ENCODE data around the gene COQ10A. TPM values are rescaled to one million over a fixed set of nuclear protein-coding genes. Genes with fewer than 3 reads are reported as not detected.
"Not testable (repeated sequence)": the region's sequence is repeated elsewhere in the genome, so short reads cannot be mapped to it uniquely, and the experiment has no call there.

Gene COQ10A
- total RNA-seq, 1 experiment from 2014 or later: 13.4 TPM

- H3K9me3 ChIP-seq (replicated peaks): no peaks in the 10 kb centered on the region
- H3K4me3 ChIP-seq: peak overlapping the region; percentile 98; the same call in 1 of the 2 replicates
- H3K27ac ChIP-seq: no peak overlapping the region
- H3K4me1 ChIP-seq (replicated peaks): peaks cover 36% of the 10 kb centered on the region
- no peaks in the 10 kb centered on the region for H3K27me3 ChIP-seq (replicated peaks)
- DNase-seq (ENCODE audit: low read depth in 1 of 2, low spot score in 2 of 2): peak; percentile 44 to 65
- H3K36me3 ChIP-seq: peaks cover 67% of the 10 kb centered on the region
Observed at GRCh38 chr12:56256326-56256960, 10.3 kb upstream of the COQ10A start.

DNA sequence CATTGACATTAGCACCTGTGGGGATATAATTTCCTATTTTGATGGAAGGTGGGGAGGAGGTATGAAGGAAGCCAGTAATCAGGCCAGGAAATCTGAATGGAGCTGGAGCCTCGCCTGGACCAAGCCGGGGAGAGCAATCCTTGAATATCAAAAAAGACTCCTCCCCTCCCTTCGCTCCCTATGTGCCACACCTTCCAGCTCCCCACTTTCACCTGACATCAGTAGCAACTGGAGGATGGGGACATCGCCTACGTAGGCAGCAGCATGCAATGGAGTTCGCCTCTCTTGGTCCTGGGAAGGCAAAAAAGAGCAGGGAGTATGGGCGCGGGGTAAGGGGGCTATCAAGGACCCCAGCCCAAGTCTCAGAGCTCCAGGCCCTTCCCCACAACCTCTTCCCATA, 9.7 kb upstream of the COQ10A start:
- H3K27ac ChIP-seq: no peak overlapping the region
- no peak for DNase-seq (ENCODE audit: low read depth in 1 of 2, low spot score in 2 of 2)
- H3K4me3 ChIP-seq: peak overlapping the region; percentile 98
- H3K9me3 ChIP-seq (replicated peaks): no peaks in the 10 kb centered on the region
- no peaks in the 10 kb centered on the region for H3K27me3 ChIP-seq (replicated peaks)
- H3K4me1 ChIP-seq (replicated peaks): peaks cover 42% of the 10 kb centered on the region
- peaks cover 62% of the 10 kb centered on the region for H3K36me3 ChIP-seq

DNA sequence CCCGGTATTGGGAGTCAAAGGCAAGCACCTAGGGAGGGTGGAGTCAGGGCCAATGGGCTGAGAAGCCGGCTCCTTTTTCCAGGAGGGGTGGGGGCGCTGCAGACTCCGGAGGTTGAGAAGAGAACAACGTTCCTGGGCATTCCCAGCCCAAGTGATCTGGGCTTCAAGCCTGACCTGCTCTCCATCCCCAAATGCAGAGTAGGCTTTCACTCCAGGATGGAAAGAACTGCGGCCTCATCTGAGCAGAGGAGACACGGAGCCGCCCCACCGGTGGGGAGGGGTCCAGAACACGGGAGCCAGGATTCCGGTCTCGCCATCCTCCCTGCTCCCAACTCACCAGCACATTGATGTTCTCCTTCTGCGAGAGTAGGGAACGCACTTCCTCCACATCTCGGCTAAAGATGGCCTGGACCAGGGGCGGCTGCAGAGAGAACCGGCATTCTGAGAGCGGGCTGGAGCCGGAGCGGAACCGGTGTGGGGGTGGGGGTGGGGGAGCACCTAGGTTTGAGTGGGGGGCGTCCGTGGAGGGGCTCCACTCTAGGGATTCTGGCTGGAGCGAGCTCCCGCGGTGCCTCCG, 9.2 kb upstream of the COQ10A start:
- peaks cover 45% of the 10 kb centered on the region for H3K4me1 ChIP-seq (replicated peaks)
- no peaks in the 10 kb centered on the region for H3K9me3 ChIP-seq (replicated peaks)
- peak overlapping the region; percentile 98 for H3K4me3 ChIP-seq
- DNase-seq (ENCODE audit: low read depth in 1 of 2, low spot score in 2 of 2): peak in 1 of 2 experiments; percentile 42
- H3K27me3 ChIP-seq (replicated peaks): no peaks in the 10 kb centered on the region
- peaks cover 57% of the 10 kb centered on the region for H3K36me3 ChIP-seq
- H3K27ac ChIP-seq: peak overlapping the region; percentile 75

DNA sequence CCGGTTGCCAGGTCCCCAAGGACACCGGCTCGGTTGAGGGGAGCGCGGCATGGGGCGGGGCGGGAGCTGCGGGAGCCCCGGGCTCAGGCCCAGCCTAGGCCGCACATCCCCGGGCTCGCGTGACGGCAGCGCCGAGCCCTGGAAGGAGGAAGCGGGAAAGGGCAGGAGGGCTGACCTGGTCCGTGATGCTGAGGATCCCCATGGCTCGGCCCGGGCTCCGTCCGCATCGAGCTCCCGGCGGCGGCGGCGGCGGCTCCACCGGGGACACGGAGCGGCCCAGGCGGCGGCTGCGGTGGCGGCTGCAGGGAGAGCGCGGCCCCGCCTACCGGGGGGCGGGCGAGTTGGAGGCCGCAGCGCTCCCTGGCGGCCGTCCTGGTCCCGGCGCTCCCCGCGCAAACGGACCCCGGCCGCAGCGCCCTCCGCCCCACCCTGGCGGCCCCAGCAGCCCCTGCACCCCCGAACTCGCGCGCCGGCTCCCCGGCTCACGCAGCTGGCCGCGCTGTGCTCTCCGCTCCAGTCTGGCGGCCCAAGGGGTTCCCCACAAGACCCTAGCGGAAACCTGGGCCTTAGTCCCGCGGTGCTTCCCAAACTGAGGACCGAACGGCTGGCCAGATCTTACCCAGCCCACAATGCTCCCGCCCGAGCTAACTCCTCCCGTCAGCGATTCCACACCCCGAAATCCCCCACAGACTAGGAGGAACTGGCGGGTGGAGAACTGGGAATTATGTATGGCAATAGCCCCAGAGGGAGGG, 8.5 kb upstream of the COQ10A start, which contains the start of gene ANKRD52:
TSS of gene ANKRD52 (minus strand) at position 317 of the 752 bp plus-strand sequence. CDS start at position 202, 115 bp downstream.
- Histone ChIP-seq H3K36me3 (peaks cover 50% of the 10 kb centered on the region), H3K4me1 (replicated peaks) (peaks cover 45% of the 10 kb centered on the region), H3K27ac (peak within 1 kb of the TSS; percentile 75), H3K9me3 (replicated peaks) (no peaks in the 10 kb centered on the region), H3K27me3 (replicated peaks) (no peaks in the 10 kb centered on the region), H3K4me3 (peak within 1 kb of the TSS; percentile 98)
- peak; percentile 71 to 86 for DNase-seq (ENCODE audit: low read depth in 1 of 2, low spot score in 2 of 2)

GRCh38 chr12:56258820-56259183, 7.9 kb upstream of the COQ10A start:
- Histone ChIP-seq H3K4me1 (replicated peaks) (peaks cover 45% of the 10 kb centered on the region), H3K36me3 (peaks cover 45% of the 10 kb centered on the region), H3K27ac (peak overlapping the region; percentile 75), H3K27me3 (replicated peaks) (no peaks in the 10 kb centered on the region), H3K4me3 (peak overlapping the region; percentile 98), H3K9me3 (replicated peaks) (no peaks in the 10 kb centered on the region)
- DNase-seq (ENCODE audit: low read depth in 1 of 2, low spot score in 2 of 2): no peak

DNA sequence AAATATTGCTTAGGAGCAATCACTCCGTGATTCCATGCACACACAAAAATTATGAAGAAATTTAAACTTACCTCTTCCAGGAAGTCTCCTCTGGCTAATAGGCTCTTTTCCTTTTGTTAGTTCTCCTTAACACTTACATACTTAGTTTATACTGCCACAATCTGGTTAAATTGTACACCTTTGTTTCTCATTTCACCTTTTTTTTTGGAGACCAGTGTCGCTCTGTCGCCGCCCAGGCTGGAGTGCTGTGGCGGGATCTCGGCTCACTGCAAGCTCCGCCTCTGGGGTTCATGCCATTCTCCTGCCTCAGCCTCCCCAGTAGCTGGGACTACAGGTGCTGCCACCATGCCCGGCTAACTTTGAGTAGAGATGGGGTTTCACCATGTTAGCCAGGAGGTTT, 6.4 kb upstream of the COQ10A start:
- no peak overlapping the region for H3K4me3 ChIP-seq
- H3K4me1 ChIP-seq (replicated peaks): peaks cover 45% of the 10 kb centered on the region
- H3K36me3 ChIP-seq: peaks cover 29% of the 10 kb centered on the region
- no peaks in the 10 kb centered on the region for H3K9me3 ChIP-seq (replicated peaks)
- no peaks in the 10 kb centered on the region for H3K27me3 ChIP-seq (replicated peaks)
- no peak for DNase-seq (ENCODE audit: low read depth in 1 of 2, low spot score in 2 of 2)
- H3K27ac ChIP-seq: no peak overlapping the region

DNA sequence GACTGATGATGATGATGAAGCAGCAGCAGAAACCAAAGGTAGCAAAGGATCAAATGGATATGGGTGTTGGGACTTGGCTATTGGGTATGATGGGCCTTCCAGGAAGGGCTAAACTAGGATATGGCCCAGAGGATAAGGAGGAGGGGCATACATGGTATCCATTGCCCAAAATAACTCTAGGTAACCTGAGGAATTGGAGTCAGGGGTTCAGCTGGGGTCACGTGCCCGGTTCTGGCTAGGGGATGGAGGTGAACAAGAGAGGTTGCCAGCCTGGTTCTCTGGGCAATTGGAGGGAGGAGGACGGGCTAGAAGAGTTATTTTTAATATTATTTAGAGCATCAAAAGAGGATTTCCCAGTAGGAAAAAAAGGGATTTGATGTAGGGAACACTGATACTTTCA, 5.8 kb upstream of the COQ10A start:
- Histone ChIP-seq H3K4me1 (replicated peaks) (peaks cover 41% of the 10 kb centered on the region), H3K9me3 (replicated peaks) (no peaks in the 10 kb centered on the region), H3K27me3 (replicated peaks) (no peaks in the 10 kb centered on the region), H3K27ac (peak overlapping the region; percentile 93), H3K36me3 (peaks cover 23% of the 10 kb centered on the region), H3K4me3 (no peak overlapping the region)
- no peak for DNase-seq (ENCODE audit: low read depth in 1 of 2, low spot score in 2 of 2)

- H3K4me1 ChIP-seq (replicated peaks): peaks cover 37% of the 10 kb centered on the region
- H3K27ac ChIP-seq: peak overlapping the region; percentile 93
- H3K4me3 ChIP-seq: no peak overlapping the region
- no peaks in the 10 kb centered on the region for H3K9me3 ChIP-seq (replicated peaks)
- peaks cover 16% of the 10 kb centered on the region for H3K36me3 ChIP-seq
- H3K27me3 ChIP-seq (replicated peaks): no peaks in the 10 kb centered on the region
- peak; percentile 82 to 85 for DNase-seq (ENCODE audit: low read depth in 1 of 2, low spot score in 2 of 2)
Observed at GRCh38 chr12:56261503-56262232, 5.1 kb upstream of the COQ10A start.

GRCh38 chr12:56262955-56263354, 3.8 kb upstream of the COQ10A start:
- H3K36me3 ChIP-seq; H3K4me3 ChIP-seq; H3K27ac ChIP-seq; H3K27me3 ChIP-seq (replicated peaks); DNase-seq (ENCODE audit: low read depth in 1 of 2, low spot score in 2 of 2); H3K9me3 ChIP-seq (replicated peaks): not testable (repeated sequence)
- peaks cover 34% of the 10 kb centered on the region for H3K4me1 ChIP-seq (replicated peaks)

DNA sequence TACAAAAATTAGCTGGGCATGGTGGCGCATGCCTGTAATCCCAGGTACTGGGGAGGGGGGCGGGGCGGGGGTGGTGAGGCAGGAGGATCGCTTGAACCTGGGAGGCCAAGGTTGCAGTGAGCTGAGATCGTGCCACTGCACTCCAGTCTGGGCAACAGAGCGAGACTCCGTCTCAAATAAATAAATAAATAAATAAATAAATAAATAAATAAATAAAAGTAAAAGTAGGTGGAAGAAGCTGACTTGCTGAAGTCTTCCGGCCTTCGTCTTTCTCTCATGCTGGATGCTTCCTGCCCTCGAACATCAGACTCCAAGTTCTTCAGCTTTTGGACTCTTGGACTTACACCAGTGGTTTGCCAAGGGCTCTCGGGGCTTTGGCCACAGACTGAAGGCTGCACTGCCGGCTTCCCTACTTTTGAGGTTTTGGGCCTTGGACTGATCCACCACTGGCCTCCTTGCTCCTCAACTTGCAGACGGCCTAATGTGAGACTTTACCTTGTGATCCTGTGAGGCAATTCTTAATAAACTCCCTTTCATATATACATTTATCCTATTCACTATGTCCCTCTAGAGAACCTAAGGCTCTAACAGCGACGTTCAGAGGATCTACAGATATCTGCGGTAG, 562 bp upstream of the COQ10A start:
- not testable (repeated sequence) for H3K27ac ChIP-seq; H3K9me3 ChIP-seq (replicated peaks); DNase-seq (ENCODE audit: low read depth in 1 of 2, low spot score in 2 of 2); H3K27me3 ChIP-seq (replicated peaks)
- H3K4me1 ChIP-seq (replicated peaks): peaks cover 21% of the 10 kb centered on the region
- peaks cover 22% of the 10 kb centered on the region for H3K36me3 ChIP-seq
- peak overlapping the region; percentile 65 for H3K4me3 ChIP-seq

GRCh38 chr12:56267443-56268071, 815 bp downstream of the COQ10A start:
- Histone ChIP-seq H3K4me3 (peak overlapping the region; percentile 65), H3K27ac (no peak overlapping the region), H3K9me3 (replicated peaks) (no peaks in the 10 kb centered on the region), H3K27me3 (replicated peaks) (no peaks in the 10 kb centered on the region), H3K36me3 (peaks cover 29% of the 10 kb centered on the region), H3K4me1 (replicated peaks) (peaks cover 9% of the 10 kb centered on the region)
- no peak for DNase-seq (ENCODE audit: low read depth in 1 of 2, low spot score in 2 of 2)

DNA sequence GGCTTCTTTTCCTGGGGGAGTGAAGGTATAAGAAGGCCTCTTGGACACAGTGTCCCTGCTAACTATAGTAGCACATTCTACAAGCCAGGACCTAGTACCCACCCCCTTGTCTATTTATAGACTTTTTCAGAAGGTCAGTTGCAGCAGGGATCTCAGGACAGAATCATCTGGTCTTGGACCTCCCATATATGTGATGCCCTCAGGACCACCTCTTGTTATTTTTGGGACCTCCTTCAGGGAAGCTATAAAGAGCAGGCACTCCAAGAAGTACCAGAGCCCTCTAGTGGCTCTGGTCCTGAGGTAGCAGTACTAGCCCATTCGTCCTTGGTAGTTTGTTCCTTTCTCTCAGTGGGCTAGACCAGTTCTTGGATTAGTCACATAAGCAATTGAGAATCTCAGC, 4.3 kb downstream of the COQ10A start:
- Histone ChIP-seq H3K36me3 (peaks cover 61% of the 10 kb centered on the region), H3K9me3 (replicated peaks) (no peaks in the 10 kb centered on the region), H3K4me3 (no peak overlapping the region), H3K4me1 (replicated peaks) (peaks cover 9% of the 10 kb centered on the region), H3K27me3 (replicated peaks) (no peaks in the 10 kb centered on the region), H3K27ac (no peak overlapping the region)
- DNase-seq (ENCODE audit: low read depth in 1 of 2, low spot score in 2 of 2): peak in 1 of 2 experiments; percentile 30

DNA sequence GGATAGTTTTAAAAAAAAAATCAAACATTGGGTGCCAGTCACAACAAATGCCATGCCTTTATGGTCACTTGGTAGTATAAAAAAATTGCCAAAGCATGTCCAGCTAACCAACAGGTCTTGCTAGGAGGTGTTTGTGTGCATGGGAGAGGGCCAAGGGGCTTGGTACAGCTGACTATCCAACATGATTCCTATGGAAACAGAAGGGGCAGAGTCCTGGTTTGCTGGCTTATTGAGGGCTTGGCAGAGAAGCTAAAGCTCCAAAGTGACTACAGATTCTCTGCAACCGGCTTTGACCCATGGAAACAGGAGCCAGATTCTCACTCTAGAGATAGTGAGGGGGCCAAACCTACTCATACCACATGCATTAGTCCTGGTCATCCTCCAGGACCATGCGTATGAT, 5.7 kb downstream of the COQ10A start:
- peaks cover 72% of the 10 kb centered on the region for H3K36me3 ChIP-seq
- H3K27me3 ChIP-seq (replicated peaks); H3K27ac ChIP-seq; H3K4me3 ChIP-seq; DNase-seq (ENCODE audit: low read depth in 1 of 2, low spot score in 2 of 2); H3K4me1 ChIP-seq (replicated peaks); H3K9me3 ChIP-seq (replicated peaks): not testable (repeated sequence)
